Thoracic aorta (tissue), 2 donors: ENCODE results near the gene FBXL5. TPM values are rescaled to one million over a fixed set of nuclear protein-coding genes. Genes with fewer than 3 reads are reported as not detected.

Source experiments
- ATAC-seq: fragments of 150-250 bp; one replicate; pipeline ENCODE4 v1.8.0; 2017; ENCODE audit warnings: low read depth; ENCODE audit not compliant: insufficient number of reproducible peaks, low FRiP score
- DNase-seq: peaks from one replicate; pipeline ENCODE4 v3.0.0-alpha.2; 2020; ENCODE audit warnings: low spot score
- H3K27ac ChIP-seq, 2 donors: fragments of 200-600 bp; sonication (generic); 1 replicate in 1 of 2; 2 replicates in 1 of 2; pipeline ENCODE4 v1.5.1; 2016; ENCODE audit warnings: mild to moderate bottlenecking in 2 of 2, moderate library complexity in 2 of 2
- H3K27me3 ChIP-seq: fragments of 200-600 bp; sonication (generic); replicated peaks from 2 replicates; pipeline ENCODE4 v1.6.0; 2016; ENCODE audit warnings: mild to moderate bottlenecking; ENCODE audit not compliant: insufficient read depth
- H3K36me3 ChIP-seq: fragments of 200-600 bp; sonication (generic); one replicate; pipeline ENCODE4 v1.5.1; 2016
- H3K4me1 ChIP-seq, 2 donors: fragments of 200-600 bp; sonication (generic); 1 replicate in 1 of 2; 2 replicates in 1 of 2; pipeline versions ENCODE4 v1.5.1 to v1.6.0; 2016; ENCODE audit warnings: low read depth in 2 of 2, mild to moderate bottlenecking in 1 of 2; ENCODE audit not compliant: control insufficient read depth in 1 of 2
- H3K4me3 ChIP-seq: fragments of 200-600 bp; sonication (generic); 2 replicates; pipeline ENCODE4 v1.5.1; 2016; ENCODE audit warnings: mild to moderate bottlenecking
- H3K9me3 ChIP-seq: fragments of 200-600 bp; sonication (generic); 2 replicates; pipeline ENCODE4 v1.5.1; 2016
- total RNA-seq, 2 donors: library from RNA; depleted of rRNA; stranded (reverse); fragments of >200 nt; gene quantifications; one replicate each; pipeline versions ENCODE4 v1.1.0 to v1.2.3, GENCODE V29; 2016
- TF ChIP-seq, protein P1 (sequence below): fragments of 200-600 bp; sonication (generic); IDR thresholded peaks from one replicate; pipeline ENCODE4 v1.5.1; 2019; ENCODE audit warnings: antibody characterized with exemption

The FBXL5 gene, protein sequence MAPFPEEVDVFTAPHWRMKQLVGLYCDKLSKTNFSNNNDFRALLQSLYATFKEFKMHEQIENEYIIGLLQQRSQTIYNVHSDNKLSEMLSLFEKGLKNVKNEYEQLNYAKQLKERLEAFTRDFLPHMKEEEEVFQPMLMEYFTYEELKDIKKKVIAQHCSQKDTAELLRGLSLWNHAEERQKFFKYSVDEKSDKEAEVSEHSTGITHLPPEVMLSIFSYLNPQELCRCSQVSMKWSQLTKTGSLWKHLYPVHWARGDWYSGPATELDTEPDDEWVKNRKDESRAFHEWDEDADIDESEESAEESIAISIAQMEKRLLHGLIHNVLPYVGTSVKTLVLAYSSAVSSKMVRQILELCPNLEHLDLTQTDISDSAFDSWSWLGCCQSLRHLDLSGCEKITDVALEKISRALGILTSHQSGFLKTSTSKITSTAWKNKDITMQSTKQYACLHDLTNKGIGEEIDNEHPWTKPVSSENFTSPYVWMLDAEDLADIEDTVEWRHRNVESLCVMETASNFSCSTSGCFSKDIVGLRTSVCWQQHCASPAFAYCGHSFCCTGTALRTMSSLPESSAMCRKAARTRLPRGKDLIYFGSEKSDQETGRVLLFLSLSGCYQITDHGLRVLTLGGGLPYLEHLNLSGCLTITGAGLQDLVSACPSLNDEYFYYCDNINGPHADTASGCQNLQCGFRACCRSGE
- total RNA-seq = 100 to 1,000 TPM; 136 to 147 TPM

DNA sequence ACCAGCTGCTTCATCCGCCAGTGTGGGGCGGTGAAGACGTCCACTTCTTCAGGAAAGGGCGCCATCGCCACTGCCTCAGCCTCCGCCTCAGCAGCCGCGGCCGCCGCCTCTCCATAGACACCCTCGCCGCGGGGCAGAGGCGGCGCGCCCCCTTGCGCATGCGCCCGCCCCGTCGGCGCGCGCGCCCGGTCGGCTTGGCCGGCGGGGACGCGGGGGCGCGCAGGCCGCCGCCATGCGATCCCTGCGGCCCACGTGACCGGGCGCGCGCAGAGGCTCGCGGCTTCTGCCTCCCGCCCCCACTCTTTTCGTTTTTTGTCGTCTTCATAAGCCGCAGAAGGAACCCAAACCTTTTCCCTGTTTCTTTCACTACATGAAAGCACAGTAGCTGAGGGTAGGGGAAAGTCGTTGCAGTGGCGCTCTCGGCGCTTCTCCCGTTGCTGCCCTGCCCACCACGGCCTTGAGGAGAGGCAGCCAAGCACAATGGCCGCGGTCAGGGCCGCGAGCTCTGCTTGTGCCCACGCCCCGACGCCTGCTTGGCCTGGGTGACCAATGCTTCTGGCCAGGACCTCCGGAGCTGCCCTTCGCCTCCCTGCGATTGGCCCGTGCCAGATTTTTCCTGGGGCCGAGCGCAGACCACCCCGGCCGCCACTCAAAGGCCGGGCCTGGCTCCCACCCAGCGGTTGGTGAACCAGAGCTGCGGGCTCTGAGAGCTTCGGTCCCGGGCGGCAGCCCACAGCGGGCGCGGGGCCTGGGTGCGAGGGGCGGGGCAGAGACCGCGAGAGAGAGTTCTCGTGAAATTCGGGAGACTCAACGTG lies at the start of gene FBXL5:
Gene FBXL5 (minus strand): TSS at position 135 of the 815 bp plus-strand sequence. CDS start 70 bp downstream, at position 65.
- peaks cover 38 to 58% of the 10 kb centered on the region in 2 donors for H3K4me1 ChIP-seq
- DNase-seq = peak; percentile 16
- ATAC-seq = peak; percentile 70
- no peaks in the 10 kb centered on the region for H3K27me3 ChIP-seq
- H3K36me3 ChIP-seq = no peaks in the 10 kb centered on the region
- peak within 1 kb of the TSS; percentile 70 for H3K4me3 ChIP-seq
- no peaks in the 10 kb centered on the region for H3K9me3 ChIP-seq
- TF ChIP-seq, protein P1, sequence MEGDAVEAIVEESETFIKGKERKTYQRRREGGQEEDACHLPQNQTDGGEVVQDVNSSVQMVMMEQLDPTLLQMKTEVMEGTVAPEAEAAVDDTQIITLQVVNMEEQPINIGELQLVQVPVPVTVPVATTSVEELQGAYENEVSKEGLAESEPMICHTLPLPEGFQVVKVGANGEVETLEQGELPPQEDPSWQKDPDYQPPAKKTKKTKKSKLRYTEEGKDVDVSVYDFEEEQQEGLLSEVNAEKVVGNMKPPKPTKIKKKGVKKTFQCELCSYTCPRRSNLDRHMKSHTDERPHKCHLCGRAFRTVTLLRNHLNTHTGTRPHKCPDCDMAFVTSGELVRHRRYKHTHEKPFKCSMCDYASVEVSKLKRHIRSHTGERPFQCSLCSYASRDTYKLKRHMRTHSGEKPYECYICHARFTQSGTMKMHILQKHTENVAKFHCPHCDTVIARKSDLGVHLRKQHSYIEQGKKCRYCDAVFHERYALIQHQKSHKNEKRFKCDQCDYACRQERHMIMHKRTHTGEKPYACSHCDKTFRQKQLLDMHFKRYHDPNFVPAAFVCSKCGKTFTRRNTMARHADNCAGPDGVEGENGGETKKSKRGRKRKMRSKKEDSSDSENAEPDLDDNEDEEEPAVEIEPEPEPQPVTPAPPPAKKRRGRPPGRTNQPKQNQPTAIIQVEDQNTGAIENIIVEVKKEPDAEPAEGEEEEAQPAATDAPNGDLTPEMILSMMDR = no peak
- H3K27ac ChIP-seq = peak within 1 kb of the TSS; percentile 98 to 100

DNA sequence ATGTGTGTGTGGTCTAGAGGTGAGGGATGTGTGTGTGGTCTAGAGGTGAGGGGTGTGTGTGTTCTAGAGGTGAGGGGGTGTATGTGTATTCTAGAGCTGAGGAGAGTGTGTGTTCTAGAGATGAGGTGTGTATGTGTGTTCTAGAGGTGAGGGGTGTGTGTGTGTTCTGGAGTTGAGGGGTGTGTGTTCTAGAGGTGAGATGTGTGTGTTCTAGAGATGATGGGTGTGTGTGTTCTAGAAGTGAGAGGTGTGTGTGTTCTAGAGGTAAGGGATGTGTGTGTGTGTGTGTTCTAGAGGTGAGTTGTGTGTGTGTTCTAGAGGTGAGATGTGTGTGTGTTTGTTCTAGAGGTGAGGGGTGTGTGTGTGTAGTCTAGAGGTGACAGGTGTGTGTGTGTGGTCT lies 49.0 kb upstream of the FBXL5 start:
- ATAC-seq = peak; percentile 24
- TF ChIP-seq, protein P1 = no peak

DNA sequence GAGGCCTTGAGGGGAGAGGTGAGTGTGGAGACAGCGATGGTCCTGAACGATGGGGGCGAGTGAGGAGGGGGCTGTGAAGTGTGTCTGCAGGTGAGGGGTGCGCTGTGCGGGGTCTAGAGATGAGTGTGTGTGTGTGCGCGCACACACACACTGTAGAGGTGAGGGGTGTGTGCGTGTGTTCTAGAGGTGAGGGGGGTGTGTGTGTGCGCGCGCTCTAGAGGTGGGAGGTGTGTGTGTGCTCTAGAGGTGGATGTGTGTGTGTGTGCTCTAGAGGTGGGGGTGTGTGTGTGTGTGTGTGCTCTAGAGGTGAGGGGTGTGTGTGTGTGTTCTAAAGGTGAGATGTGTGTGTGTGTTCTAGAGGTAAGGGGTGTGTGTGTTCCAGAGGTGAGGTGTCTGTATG lies 48.3 kb upstream of the FBXL5 start:
- ATAC-seq = no peak
- Histone ChIP-seq H3K4me3 (peak overlapping the region; percentile 83), H3K27me3 (no peaks in the 10 kb centered on the region), H3K36me3 (no peaks in the 10 kb centered on the region), H3K9me3 (no peaks in the 10 kb centered on the region), H3K27ac (peak overlapping the region in 1 of 2 donors; percentile 24), H3K4me1 (peaks cover 2 to 5% of the 10 kb centered on the region in 2 donors)
- DNase-seq = no peak
- TF ChIP-seq, protein P1 = no peak

More for the DNA sequence above, 49.0 kb upstream of the FBXL5 start:
- Histone ChIP-seq H3K4me1 (peaks cover 2 to 5% of the 10 kb centered on the region in 2 donors), H3K9me3 (no peaks in the 10 kb centered on the region), H3K36me3 (no peaks in the 10 kb centered on the region), H3K4me3 (no peak overlapping the region), H3K27ac (no peak overlapping the region), H3K27me3 (no peaks in the 10 kb centered on the region)
- DNase-seq = no peak

DNA sequence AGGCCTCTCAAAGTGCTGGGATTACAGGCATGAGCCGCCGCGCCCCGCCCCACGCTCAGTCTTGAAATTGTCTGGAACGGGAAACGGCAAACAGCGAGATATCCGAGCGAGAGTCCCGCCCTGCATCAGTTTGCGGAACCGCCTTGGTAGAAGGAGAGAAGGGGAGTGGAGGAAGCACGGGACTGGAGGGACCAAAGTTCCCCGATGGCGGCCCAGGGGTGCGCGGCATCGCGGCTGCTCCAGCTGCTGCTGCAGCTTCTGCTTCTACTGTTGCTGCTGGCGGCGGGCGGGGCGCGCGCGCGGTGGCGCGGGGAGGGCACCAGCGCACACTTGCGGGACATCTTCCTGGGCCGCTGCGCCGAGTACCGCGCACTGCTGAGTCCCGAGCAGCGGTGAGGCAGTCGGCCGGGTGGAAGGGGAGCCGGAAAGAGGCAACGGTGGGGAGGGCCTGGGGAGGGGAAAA lies 47.8 kb upstream of the FBXL5 start, which contains the start of gene BST1:
Gene BST1 (plus strand): TSS at position 125 of the 463 bp plus-strand sequence. CDS start 80 bp downstream, at position 205.
- Histone ChIP-seq H3K4me1 (peaks cover 2 to 5% of the 10 kb centered on the region in 2 donors), H3K9me3 (no peaks in the 10 kb centered on the region), H3K36me3 (no peaks in the 10 kb centered on the region), H3K27ac (peak within 1 kb of the TSS in 1 of 2 donors; percentile 24), H3K27me3 (no peaks in the 10 kb centered on the region), H3K4me3 (peak within 1 kb of the TSS; percentile 83)
- TF ChIP-seq, protein P1 = no peak
- DNase-seq = no peak
- no peak for ATAC-seq
